C1 segment of cervical spinal cord (tissue), 14 donors: Measurements from ENCODE around the gene C2CD5.
A peak's percentile ranks its signal among the peaks of the same experiment; 100 is the strongest.
"Not testable (repeated sequence)": the region's sequence is repeated elsewhere in the genome, so short reads cannot be mapped to it uniquely, and the experiment has no call there.

Experiments used
- DNase-seq, 14 donors: peaks; one replicate each; lab custom pipeline; 2025; lab: John Stamatoyannopoulos, UW

The C2CD5 gene

DNA sequence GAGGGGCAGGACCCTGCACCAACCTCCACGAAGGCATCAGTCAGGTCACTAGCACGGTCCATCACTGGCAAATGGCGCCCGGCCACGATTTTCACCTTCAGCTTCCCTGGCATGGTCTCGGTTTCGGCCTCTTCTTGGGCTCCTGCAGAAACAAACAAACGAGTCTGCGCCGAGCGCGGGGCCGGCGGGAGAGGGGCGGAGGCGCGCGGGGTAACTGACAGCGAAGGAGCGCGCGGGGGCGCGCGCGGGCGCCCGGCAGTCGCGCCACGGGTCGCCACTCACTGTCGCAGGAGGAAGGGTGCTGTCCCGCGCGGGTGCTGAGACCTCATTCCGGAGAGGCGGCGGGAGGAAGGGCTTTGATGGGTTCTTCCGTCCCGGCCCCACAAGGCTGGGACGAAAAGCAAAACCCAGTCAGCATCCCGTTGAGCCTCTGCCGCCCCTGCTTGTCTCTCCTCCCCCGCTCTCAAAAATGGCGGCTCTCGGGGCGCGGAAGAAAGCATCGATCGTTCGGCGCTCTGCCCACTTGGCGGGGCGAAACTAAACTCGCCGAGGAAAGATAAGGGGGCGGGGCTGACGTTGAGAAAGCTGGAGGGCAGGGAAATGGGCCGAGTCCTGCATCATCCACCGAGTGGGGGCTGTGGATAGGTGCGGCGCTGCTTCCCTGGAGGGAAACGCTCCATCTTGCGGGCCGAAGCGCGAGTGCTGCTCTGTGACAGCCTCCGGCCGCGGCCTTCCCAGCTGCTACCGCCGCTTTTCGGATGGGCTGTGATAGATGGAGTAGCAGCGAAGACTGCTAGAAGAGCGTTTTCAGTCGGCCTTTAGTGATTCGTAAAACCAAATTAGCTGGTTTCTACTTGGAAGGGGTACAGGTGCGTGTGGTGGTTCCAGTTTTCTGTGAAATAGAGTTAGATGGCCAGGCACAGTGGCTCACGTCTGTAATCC, at the start of gene C2CD5:
Gene C2CD5 (minus strand): TSS at position 505 of the 942 bp plus-strand sequence. CDS start 392 bp downstream, at position 113.
- DNase-seq = peak; percentile 61 to 99 (median 96)

DNA sequence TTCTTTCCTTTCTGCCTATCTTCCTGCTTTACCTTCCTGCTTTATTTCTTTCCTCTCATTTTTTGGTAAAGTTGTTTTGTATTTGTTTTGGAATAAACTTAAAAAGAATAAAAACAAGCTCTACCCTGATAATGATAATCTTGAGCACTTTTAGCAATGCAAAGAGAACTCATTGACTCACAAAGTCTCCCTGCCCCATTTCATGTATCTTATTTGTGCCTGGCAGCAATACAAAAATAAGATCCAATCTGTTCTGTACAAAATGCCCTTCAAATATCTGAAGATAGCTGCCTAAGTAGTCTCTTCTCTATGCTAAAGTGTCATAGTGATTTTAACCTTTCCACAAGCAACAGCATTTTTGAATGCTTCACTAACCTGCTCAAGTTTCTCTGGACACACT, 49.5 kb upstream of the C2CD5 start:
- DNase-seq = no peak

DNA sequence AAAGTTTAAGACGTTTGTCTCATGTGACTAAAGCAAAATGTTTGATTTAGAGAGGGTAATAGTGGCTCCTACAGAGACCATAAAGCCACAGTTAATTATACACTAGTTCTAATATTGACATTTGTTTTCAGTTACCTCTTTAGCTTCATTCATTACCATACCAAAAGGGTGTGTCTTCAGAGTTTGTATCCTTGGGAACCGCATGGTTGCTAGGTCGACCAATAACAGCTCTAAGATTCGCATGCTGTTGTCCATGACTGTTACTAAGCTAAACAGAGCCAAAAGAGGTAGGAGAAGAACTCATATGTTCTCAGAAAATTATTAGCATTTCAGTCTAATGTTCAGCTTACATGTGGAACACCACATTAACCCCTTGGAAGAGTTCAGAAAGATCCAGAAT, 44.5 kb upstream of the C2CD5 start:
- DNase-seq = no peak

DNA sequence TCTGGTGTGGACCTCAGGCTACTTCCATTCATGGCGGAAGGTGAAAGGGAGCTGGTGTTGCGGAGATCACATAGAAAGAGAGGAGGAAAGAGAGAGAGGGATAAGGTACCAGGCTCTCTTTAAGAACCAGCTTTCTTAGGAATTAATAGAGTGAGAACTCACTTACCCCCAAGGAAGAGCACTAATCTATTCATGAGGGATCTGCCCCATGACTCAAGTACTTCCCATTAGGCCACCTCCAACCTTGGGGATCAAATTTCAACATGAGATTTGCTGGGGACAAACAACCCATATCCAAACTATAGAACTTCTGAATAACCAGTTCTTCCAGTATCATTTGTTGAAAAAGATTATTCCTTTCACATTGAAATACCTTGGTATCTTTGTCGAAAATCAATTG, 34.0 kb upstream of the C2CD5 start:
- no peak for DNase-seq

DNA sequence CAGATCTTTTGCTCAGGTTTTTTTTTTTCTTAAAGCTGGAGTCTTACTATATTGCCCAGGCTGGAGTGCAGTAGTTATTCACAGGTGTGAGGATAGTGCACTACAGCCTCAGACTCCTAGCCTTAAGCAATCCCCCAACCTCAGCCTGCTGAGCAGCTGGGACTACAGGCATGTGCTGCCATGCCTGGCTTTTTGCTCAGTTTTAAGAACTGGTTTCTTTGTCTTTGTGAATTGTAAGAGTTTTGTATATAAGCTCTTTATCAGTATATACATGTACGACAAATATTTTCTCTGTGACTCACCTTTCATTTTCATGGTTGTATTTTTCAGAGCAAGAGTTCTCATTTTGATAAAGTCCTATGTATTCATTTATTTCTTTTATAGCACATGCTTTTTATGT, 33.3 kb upstream of the C2CD5 start:
- DNase-seq = no peak

DNA sequence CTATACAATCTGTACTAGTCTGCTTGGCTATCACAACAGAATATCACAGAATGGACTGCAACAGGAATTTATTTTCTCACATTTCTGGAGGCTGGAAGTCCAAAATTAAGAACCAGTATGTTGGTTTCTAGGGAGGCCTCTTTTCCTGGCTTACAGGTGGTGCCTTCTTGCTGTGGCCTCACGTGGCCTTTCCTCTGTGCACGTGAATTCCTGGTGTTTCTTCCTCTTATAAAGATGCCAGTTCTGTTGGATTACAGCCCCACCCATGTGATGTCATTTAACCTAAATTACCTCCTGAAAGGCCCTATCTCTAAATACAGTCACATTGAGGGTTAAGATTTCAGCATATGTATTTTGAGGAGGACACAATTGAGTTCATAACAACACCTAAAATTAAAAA, 32.1 kb upstream of the C2CD5 start:
- no peak for DNase-seq

GRCh38 chr12:22576065-22576464, 31.7 kb upstream of the C2CD5 start:
- no peak for DNase-seq

DNA sequence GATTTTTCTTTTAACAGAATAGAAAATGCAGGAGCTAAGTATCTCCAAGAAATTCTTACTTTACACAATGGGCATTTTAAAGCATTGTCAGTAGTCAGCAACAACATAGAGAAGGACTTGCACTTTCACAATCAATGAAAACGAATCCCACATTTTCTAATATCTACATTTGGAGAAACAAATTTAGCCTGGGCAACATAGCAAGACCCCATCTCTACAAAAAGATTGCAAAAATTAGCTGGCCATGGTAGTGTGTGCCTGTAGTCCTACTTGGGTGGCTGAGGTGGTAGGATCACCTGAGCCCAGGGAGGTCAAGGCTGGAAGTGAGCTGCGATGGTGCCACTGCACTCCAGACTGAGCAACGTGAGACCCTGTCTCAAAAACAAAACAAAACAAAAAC, 30.6 kb upstream of the C2CD5 start:
- no peak for DNase-seq

DNA sequence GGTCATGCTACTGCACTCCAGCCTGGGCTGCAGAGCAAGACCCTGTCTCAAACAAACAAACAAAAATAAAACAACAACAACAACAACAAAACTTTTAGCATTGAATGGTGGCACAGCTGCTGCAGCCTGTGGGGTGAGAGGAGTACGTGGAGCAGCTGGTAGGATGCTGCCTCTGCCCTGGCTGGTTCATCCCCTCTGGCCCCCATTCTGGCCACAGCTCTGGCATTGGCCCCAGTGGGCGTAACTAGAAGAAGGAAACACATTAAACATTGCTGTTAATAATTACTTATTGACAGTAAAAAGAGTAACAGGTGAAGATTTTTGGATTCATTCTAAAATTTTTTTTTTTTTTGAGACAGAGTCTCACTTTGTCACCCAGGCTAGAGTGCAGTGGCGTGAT, 28.8 kb upstream of the C2CD5 start:
- DNase-seq = no peak

- DNase-seq = no peak
These were observed 24.9 kb upstream of the C2CD5 start for GRCh38 chr12:22569253-22569652.

DNA sequence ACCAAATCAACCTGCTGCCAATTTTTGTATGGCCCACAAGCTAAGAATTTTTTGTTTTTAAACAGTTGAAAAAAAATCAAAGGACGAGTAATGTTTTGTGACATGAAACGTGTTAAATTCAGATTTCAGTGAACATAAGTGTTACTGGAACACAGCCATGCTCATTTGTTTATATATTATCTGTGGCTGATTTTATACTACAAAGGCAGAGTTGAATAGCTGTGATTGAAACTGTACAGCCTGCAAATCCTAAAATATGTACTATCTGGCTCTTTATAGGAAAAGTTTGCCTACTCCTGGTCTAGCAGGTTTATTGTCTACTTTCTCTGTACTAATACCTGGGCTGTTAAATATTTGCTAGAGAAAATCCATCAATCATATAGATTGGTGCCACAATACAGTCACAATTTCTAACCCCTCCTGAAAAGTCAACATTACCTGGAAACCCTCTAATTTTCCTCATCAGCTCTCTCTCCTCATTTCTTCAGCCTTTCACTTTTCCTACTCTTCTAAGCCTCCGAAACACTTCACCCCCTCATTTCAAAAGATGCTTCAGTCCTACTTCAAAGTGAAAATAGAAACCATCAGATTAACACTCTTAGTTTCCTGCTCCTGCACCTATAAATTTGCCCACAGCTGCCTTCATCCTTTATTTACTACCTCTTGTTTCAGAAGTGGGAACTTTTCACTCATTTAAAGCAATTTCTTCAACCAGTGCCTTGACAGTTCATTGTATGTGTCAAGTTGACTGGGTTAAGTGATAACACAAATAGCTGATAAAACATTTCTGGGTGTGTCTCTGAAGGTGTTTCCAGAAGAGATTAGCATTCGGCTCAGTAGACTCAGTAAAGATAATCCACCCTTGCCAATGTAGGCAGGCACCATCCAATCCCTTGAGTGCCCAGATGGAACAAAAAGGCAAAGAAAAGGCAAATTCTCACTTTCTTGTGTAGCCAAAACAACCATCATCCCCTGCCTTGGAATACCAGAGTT, 18.0 kb upstream of the C2CD5 start:
- no peak for DNase-seq

DNA sequence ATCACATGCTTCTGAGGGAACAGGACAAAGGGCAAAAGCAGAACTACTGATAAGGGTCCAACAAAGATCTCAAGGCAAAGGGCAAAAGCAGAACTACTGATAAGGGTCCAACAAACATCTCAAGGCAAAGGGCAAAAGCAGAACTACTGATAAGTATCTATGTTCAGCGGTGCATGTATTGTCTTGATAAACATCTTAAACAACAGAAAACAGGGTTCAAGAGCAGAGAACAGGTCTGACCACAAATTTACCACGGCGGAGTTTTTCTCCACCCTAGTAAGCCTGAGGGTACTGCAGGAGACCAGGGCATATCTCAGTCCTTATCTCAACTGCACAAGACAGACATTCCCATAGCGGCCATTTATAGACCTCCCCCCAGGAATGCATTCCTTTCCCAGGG, 10.4 kb upstream of the C2CD5 start:
- DNase-seq = not testable (repeated sequence)

DNA sequence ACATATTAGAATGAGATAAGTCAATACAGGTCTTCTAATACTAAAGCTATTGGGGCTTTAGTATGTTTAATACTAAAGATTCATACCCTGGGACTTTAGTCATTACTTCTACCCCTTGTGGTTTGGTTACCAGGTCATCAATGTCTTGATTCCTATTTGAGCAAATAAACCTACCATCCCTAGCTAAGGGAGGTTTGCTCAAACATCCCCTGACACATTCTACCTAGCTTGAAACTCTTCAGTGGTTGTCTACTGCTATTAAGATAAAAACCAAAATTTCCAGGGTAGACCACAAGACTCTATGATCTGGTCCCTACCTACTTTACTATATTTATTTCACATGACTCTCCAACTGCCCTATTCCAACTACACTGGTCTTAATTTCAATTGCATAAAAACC, 7.3 kb upstream of the C2CD5 start:
- no peak for DNase-seq

GRCh38 chr12:22545255-22545654, 913 bp upstream of the C2CD5 start:
- no peak for DNase-seq

DNA sequence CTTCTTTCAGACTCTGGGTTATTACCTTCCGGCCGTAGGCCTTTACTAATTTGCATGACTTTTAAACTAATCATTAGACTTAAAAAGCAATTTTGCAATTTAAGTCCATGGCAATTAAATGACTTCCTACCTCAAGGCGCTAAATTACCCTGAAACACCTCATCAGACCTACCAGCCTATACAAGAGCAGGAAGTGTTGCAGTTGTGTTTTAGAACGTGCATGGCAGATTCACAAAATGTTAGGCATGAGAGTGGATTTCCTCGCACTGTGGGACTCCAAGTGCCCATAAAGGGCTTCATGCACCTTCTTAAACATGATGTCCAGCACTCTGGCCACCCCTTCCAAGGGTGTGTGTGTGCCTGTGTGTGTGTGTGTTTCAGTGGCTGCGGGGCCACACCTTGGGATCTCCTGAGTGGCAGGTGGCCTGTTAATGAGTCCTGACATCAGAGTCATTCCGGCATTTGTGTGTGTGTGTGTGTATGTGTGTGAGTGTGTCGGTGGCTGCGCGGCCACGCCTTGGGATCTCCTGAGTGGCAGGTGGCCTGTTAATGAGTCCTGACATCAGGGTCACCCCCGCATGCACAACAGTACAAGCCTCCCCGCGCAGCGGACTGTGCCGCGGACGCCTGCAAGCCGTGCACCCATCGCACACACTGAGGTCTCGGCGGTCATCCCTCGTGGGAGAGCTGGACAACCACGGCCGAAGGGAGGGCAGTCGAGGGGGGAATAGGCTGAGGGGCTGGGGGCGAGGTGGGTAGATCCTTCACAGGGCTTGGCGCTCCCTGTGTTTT, 900 bp downstream of the C2CD5 start:
- DNase-seq = peak in 9 of 14 donors; percentile 61 to 82 (median 69)

DNA sequence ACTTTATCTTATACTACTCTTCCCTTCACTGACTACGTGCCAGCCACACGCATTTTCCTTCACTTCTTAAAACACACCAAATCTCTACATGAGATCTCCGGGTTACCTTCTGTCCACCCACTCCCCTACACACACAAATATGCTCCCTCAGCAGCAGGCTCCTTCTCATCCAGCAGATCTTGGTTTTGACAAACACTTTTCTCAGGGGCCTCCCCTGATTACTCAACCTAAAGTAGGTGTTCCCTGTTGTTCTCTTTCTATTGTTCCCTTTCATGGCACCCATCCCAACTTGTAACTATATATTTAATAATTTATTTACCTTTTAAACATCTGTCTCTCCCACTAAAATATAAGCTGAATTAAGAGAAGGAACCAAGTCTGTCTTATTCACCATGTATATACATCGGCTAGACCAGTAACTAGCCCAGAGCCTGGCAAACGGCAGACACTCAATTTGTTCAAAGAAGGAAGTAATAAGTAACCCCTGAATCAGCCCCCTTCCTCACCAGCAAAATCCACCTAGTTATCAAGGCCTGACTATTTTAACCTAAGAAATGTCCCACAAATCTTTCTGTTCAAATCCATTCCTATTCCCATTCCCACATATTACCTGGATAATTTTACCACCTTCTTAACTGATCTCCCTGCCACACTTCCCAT, 2.7 kb downstream of the C2CD5 start:
- DNase-seq = no peak

DNA sequence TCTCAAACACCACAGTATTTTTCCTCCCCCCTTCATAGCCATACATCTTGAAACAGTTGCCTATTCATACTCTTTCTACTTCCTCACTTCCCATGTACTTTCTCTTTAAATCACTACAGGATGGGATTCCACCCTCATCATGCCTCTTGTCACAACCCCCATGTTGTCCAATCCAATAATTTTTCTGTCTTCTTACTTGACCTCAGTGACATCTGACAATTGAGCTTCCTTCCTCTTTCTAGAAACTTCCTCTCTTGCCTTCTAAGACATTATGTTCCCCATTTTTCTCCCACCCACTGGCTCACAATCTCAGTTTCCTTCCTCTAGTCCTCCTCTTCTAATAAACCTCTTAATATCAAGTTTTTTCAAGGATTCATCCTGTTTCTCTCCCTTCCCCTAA, 5.3 kb downstream of the C2CD5 start:
- DNase-seq = no peak

GRCh38 chr12:22538311-22538710, 6.0 kb downstream of the C2CD5 start:
- DNase-seq = no peak

GRCh38 chr12:22536971-22537544, 7.3 kb downstream of the C2CD5 start:
- peak in 1 of 14 donors; percentile 5 for DNase-seq

DNA sequence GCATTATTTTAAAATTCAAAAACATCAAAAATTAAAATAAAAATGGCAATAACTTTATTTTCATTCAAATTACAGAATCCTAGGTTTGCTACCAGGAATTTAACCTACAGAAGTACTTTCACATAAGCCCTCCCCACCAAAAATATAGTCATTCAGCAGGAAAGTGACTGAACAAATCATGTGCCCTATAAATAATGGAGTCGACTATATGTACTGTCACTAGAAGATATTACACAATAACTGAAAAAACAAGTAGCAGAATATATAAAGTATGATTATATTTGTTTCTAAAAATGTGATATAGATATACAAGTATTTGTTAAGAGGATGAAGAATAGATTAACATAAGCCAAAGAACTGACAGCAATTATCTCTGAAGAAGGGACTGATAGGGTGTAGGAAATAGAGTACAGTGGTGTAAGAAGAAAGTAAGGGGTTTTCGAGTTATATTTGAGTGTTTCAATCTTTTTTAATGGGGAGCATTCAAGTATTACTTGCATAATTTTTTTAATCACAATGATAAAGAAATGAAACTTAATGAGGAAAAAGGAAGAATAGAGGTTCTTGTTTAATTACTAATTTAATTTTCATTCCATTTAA, 7.9 kb downstream of the C2CD5 start:
- no peak for DNase-seq
